A673 (cell line): ENCODE data around the gene EDIL3. TPM values are rescaled to one million over a fixed set of nuclear protein-coding genes. Genes with fewer than 3 reads are reported as not detected.

Experiments used
- BruUV-seq: library from RNA; stranded (reverse); fragments of 400-500 nt; replicated peaks from 2 replicates; lab custom pipeline; 2021; lab: Mats Ljungman, UMichigan
- CTCF ChIA-PET: fragments of 300-600 bp; sonication (Branson Sonifier 250); formaldehyde crosslinking; loops from one replicate; lab custom pipeline; 2022; ENCODE audit warnings: antibody characterized with exemption; lab: Charles Lee
- POLR2A ChIA-PET: fragments of 300-600 bp; sonication (Branson Sonifier 250); formaldehyde crosslinking; loops from one replicate; lab custom pipeline; 2022; ENCODE audit warnings: antibody characterized with exemption; ENCODE audit not compliant: low non-redundant PET; lab: Charles Lee
- DNase-seq: peaks from one replicate; pipeline ENCODE4 v3.0.0-alpha.2; 2015; ENCODE audit warnings: low spot score
- H3K27ac ChIP-seq: fragments of 200-600 bp; sonication (generic); 2 replicates; pipeline ENCODE4 v1.5.1; 2016; ENCODE audit warnings: mixed run types, low read depth, mild to moderate bottlenecking, mixed read lengths, antibody characterized with exemption, low read length; ENCODE audit not compliant: poor library complexity, severe bottlenecking
- H3K27me3 ChIP-seq: fragments of 200-600 bp; sonication (generic); replicated peaks from 2 replicates; pipeline ENCODE4 v1.6.1; 2017; ENCODE audit warnings: mixed run types, low read depth, mild to moderate bottlenecking, mixed read lengths, antibody characterized with exemption, low read length; ENCODE audit not compliant: insufficient read depth, poor library complexity
- H3K36me3 ChIP-seq: fragments of 200-600 bp; sonication (generic); 2 replicates; pipeline ENCODE4 v1.6.1; 2016; ENCODE audit warnings: mixed run types, mild to moderate bottlenecking, mixed read lengths, antibody characterized with exemption, low read length; ENCODE audit not compliant: insufficient read depth, poor library complexity, severe bottlenecking
- H3K4me1 ChIP-seq: fragments of 200-600 bp; sonication (generic); 2 replicates; pipeline ENCODE4 v1.6.1; 2017; ENCODE audit warnings: mixed run types, mild to moderate bottlenecking, mixed read lengths, antibody characterized with exemption, low read length; ENCODE audit not compliant: insufficient read depth, poor library complexity, severe bottlenecking
- H3K4me3 ChIP-seq: fragments of 200-600 bp; sonication (generic); 2 replicates; pipeline ENCODE4 v1.5.1; 2016; ENCODE audit warnings: low read depth, mixed run types, mild to moderate bottlenecking, mixed read lengths, low read length; ENCODE audit not compliant: poor library complexity, severe bottlenecking
- H3K9me3 ChIP-seq: fragments of 200-600 bp; sonication (generic); 2 replicates; pipeline ENCODE4 v1.6.1; 2016; ENCODE audit warnings: mixed run types, low read depth, mild to moderate bottlenecking, mixed read lengths, antibody characterized with exemption, low read length; ENCODE audit not compliant: poor library complexity, severe bottlenecking
- EZH2 ChIP-seq: fragments of 200-600 bp; sonication (generic); IDR thresholded peaks from 2 replicates; pipeline ENCODE4 v1.6.1; 2017; ENCODE audit warnings: borderline replicate concordance, low read depth, mild to moderate bottlenecking, mixed read lengths, antibody characterized with exemption, low read length; ENCODE audit not compliant: poor library complexity, severe bottlenecking
- intact Hi-C: fragments of 100-400 bp; cut with micrococcal nuclease; formaldehyde crosslinking; loops from one replicate; pipeline ENCODE4 v1.10.0; 2022; ENCODE audit not compliant: unreplicated experiment
- total RNA-seq: library from RNA; stranded (reverse); gene quantifications from 2 replicates; pipeline ENCODE4 v1.2.3, GENCODE V29; 2021
- TF ChIP-seq, protein P1 (sequence below): fragments of 300-800, 200-600 bp; sonication (generic); conservative IDR thresholded peaks from 2 replicates; pipeline ENCODE4 v1.5.1; 2017; ENCODE audit warnings: low read depth, mild to moderate bottlenecking, antibody characterized with exemption, low read length, moderate library complexity, mixed read lengths

EDIL3 gene
- total RNA-seq, 1 experiment from 2014 or later: 4.6 TPM

DNA sequence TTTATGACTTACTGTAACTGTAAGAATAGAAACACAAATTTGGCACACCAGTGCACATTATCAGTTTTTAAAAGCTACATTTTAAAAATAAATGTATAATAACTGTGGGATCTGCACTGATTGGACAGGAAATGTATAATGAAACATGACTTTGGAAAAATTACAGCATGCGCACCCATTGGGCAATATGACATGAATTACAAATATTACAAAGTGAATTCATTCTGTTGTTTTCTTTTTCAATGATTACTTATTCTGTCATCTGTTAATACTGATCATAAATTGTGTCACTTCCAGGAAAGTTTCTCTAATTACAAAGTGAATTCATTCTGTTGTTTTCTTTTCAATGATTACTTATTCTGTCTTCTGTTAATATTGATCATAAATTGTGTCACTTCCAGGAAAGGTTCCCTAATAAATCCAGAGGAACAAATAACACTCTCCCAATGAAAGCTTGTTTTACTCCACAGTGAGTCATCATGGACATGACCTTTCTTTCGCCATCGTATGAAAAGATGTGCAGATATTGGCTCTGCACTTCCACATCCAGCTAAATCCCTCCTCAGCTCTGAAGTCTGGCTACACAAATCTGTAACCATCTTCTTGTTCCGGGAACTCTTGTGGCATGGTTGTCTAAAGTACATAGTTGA, 367.0 kb downstream of the EDIL3 start:
- Histone ChIP-seq H3K4me1 (no peaks in the 10 kb centered on the region), H3K27ac (no peak overlapping the region), H3K27me3 (no peaks in the 10 kb centered on the region), H3K36me3 (no peaks in the 10 kb centered on the region), H3K4me3 (no peak overlapping the region), H3K9me3 (no peaks in the 10 kb centered on the region)
- intact Hi-C loops: no loop called here
- CTCF ChIA-PET: no interaction called here
- TF ChIP-seq EZH2: no peak
- TF ChIP-seq, protein P1, sequence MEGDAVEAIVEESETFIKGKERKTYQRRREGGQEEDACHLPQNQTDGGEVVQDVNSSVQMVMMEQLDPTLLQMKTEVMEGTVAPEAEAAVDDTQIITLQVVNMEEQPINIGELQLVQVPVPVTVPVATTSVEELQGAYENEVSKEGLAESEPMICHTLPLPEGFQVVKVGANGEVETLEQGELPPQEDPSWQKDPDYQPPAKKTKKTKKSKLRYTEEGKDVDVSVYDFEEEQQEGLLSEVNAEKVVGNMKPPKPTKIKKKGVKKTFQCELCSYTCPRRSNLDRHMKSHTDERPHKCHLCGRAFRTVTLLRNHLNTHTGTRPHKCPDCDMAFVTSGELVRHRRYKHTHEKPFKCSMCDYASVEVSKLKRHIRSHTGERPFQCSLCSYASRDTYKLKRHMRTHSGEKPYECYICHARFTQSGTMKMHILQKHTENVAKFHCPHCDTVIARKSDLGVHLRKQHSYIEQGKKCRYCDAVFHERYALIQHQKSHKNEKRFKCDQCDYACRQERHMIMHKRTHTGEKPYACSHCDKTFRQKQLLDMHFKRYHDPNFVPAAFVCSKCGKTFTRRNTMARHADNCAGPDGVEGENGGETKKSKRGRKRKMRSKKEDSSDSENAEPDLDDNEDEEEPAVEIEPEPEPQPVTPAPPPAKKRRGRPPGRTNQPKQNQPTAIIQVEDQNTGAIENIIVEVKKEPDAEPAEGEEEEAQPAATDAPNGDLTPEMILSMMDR: no peak
- no TSS peak for BruUV-seq
- no peak for DNase-seq
- POLR2A ChIA-PET: no interaction called here

DNA sequence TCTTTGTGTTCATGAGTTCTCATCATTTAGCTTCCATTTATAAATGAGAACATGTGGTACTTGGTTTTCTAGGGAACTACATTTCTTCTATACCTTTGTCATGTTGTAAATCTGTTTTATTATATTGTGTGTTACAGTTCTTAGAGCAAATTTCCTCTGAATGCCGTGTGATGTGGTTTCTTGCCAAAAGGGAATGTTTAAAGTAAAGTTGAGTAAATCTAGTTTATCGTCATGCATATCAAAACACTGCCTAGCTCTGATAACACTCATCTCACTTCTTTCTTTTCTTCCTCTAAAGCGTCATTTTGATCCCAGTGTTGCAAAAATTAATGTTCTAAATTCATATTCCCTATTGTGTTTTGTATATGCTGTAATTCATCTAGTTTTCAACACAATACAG, 368.6 kb downstream of the EDIL3 start:
- no TSS peak for BruUV-seq

DNA sequence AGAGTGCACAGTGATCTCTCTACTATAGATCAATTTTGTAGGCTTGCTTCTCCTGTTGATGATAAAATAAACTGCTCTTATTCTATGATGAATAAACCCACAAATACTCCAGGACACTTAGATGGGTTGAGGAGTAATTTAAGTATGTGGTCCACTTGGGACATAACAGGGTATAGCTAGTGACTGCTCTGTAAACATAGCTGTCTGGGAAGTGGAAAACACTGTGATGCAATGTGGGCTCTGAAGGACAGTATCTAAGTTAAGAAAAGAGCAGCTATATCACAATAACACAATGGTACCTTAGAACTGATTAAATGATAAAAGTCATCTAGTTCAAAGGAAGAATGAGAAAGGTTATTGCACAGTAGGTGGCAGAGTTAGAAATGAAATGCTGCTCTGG, 369.7 kb downstream of the EDIL3 start:
- POLR2A ChIA-PET: no interaction called here
- DNase-seq: no peak
- H3K4me1 ChIP-seq: no peaks in the 10 kb centered on the region
- no peak overlapping the region for H3K4me3 ChIP-seq
- H3K27ac ChIP-seq: no peak overlapping the region
- no peaks in the 10 kb centered on the region for H3K9me3 ChIP-seq
- CTCF ChIA-PET: no interaction called here
- H3K27me3 ChIP-seq: no peaks in the 10 kb centered on the region
- BruUV-seq: no TSS peak
- no peak for TF ChIP-seq EZH2
- TF ChIP-seq, protein P1: no peak
- H3K36me3 ChIP-seq: no peaks in the 10 kb centered on the region
- intact Hi-C loops: no loop called here

More for the DNA sequence above, 368.6 kb downstream of the EDIL3 start:
- Histone ChIP-seq H3K4me3 (no peak overlapping the region), H3K27ac (no peak overlapping the region), H3K36me3 (no peaks in the 10 kb centered on the region), H3K27me3 (no peaks in the 10 kb centered on the region), H3K4me1 (no peaks in the 10 kb centered on the region), H3K9me3 (no peaks in the 10 kb centered on the region)
- intact Hi-C loops: no loop called here
- TF ChIP-seq, protein P1: no peak
- no peak for TF ChIP-seq EZH2
- no peak for DNase-seq
- ChIA-PET CTCF (no interaction called here), POLR2A (no interaction called here)
